ENCODE data around the gene PTPRG.

PTPRG gene

GRCh38 chr3:62169906-62170660 lies 608.7 kb downstream of the PTPRG start:
- DNase-seq: no peak

DNA sequence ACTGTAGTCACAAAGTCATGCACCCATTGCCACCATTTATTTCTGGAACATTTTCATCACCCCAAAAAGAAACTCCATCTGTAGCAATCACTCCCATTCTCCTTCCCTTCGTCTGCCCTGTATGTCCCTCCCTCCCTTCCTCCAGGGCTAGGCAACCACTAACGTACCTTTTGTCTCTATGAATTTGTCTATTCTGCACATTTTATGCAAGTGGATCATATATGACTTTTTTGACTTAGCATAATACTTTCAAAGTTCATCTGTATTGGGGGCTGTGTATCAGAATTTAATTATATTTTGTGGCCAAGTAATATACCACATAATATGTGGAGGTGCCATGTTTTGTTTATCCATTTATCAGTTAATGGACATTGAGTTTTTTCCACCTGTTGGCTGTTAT lies 610.4 kb downstream of the PTPRG start:
- no peak for DNase-seq

GRCh38 chr3:62172199-62172598 lies 610.8 kb downstream of the PTPRG start:
- DNase-seq: no peak

DNA sequence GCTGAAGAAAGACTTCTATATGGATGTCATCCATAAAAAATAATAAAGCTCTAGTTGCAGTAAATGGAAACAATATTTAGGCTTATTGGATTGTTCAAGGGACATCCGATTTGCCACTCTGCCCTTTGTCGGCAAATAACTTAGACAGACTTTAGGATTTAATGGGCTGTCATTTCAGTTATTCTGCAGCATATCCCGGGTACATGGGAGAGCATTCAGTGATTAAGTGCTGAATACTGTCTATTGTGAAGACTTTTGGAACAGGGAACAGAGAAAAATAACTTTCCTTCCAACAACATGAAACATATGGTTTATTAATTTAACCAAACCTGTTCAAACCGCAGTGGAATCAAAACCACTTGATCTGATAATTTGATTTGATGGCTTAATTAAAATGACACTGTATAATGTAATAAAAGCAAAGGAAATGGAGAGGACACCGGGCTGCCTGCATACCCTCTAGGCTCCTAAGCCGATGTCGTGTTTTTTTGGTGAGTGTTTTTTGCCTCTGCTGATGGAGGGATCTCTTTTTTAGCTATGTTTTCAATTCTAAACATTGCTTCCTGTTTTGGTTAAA lies 612.7 kb downstream of the PTPRG start:
- DNase-seq: no peak

DNA sequence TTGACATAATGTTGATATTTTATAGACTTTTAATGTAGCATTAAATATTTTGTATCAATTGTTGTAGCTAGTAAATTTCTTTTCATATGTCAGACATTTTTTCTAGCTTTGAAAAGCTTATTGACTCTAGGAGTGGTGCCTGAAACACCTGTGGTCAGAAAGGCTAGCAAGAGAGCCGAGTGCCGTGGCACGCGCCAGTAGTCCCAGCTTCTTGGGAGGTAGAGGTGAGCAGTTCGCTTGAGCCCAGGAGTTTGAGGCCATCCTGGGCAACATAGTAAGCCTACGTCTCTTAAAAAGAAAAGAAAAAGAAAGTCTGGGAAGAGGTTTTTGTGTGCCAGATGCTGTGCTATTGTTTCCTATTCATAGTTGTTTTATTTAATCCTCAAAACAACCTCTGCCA lies 613.8 kb downstream of the PTPRG start:
- DNase-seq: no peak

DNA sequence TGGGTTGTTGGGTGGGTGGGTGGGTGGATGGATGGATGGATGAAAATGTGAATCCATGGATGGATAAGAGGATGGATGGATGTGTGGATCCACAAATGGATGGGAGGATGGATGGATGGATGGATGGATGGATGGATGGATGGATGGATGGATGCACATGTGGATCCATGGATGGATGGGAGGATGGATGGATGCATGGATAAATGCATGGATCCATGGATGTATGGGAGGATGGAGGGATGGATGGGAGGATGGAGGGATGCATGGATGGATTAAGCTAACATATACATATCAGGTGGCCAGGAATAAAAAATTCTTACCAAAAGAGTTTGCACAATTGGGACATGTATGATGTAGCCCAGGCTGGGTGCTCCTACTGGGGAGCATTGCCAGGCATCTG lies 616.7 kb downstream of the PTPRG start:
- DNase-seq: no peak

DNA sequence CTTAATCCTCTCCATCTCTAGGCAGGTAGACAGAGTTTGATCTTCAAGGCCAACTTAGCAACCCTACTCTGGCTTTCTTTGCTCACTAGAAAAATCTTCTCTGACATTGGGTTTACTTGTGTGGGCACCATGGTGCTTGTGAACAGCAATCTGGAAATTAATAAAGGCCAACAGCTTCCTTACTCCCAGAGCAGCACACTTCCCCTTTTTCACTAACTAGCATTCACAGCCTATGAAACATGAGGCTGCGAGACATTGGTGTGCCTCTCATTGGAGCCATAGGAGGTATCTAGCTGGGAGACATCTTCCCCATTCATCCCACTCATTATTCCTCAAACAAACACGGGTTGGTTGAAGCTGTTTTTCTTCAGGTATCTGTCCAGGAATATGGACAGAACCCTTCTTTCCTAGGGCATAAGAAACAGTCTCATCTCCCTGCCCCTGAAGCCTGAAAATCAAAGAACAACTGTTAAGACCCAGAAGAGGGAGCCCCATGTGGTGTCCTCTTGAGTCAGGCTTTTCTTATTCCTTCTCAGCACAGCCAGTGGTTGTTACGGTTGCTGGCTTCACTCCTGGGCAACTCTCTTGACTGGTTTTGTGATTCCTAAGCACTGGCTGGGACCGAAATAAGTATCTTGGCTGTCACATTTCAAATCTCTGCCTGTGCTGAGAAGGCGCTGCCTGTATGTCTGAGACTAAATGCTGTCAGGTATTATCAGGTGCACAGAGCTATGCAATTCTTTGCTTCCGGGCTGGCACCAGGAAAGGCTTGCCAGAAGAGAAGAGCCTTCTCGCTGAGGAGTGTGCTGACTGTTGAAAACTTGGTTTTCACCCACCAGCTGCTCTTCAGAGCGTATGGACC lies 617.6 kb downstream of the PTPRG start:
- DNase-seq: no peak

DNA sequence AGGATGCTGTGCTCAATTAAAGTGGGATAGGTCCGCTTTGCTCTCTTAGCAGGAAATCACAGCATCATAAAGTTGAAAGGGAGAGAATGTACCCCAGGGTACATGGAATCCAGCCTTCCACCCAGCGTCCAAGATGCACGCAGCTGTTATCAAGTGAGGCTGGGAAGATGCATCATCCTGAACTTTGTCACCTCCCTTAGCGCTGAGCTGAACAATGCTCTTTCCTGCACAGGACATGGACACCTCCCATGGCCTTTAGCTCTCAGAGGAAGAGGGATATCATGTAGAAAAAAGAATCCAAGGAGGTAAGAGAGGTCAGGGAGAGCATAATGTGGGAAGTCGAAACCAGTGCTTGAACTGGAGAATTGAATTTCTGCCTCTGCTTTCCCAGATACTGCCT lies 619.1 kb downstream of the PTPRG start:
- no peak for DNase-seq

GRCh38 chr3:62183087-62183486 lies 621.7 kb downstream of the PTPRG start:
- no peak for DNase-seq

DNA sequence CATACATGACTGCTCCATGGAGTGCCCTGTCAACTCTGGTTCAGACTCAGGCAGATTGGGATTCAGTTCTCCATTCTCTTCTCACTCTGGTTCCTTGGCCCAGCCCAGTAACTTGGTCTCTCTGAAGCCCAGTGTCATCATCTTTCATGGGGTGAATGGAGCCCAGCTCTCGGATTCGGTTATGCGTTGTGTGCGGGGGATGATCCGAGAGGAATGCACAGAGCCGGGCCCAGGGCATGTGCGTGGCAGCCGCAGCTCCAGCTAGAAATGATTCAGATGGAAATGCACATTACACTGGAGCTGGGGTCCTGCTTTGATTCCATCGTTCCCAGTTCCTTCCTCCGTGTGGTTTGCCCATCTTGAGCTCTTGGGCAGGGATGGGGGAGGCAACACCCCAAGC lies 622.6 kb downstream of the PTPRG start:
- no peak for DNase-seq

GRCh38 chr3:62184559-62184958 lies 623.2 kb downstream of the PTPRG start:
- DNase-seq: no peak

- no peak for DNase-seq
These were observed 625.7 kb downstream of the PTPRG start for GRCh38 chr3:62187022-62187431.

- peak; percentile 3 for DNase-seq
These were observed 627.5 kb downstream of the PTPRG start for GRCh38 chr3:62188681-62189375.

GRCh38 chr3:62189376-62189698 lies 628.0 kb downstream of the PTPRG start:
- no peak for DNase-seq

DNA sequence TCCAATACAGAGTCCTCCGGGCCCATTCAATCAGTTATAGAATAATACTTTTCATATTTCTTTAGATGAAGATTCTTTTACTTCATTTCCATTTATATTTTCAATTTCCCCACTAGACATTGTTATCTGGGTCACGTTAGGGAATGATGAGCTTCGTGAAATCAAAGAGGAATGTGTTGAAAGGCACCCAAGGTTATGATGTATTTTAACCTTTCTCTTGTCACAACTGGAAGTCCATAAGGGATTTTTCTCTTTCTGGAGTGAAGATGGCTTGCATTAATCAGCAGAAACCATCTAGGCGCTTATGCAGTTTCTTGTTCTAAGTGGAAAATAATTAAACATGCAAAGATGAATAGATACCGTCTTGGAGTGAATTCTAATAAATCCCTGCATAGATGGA lies 631.5 kb downstream of the PTPRG start:
- DNase-seq: no peak

- no peak for DNase-seq
These were observed 632.4 kb downstream of the PTPRG start for GRCh38 chr3:62193586-62194345.

DNA sequence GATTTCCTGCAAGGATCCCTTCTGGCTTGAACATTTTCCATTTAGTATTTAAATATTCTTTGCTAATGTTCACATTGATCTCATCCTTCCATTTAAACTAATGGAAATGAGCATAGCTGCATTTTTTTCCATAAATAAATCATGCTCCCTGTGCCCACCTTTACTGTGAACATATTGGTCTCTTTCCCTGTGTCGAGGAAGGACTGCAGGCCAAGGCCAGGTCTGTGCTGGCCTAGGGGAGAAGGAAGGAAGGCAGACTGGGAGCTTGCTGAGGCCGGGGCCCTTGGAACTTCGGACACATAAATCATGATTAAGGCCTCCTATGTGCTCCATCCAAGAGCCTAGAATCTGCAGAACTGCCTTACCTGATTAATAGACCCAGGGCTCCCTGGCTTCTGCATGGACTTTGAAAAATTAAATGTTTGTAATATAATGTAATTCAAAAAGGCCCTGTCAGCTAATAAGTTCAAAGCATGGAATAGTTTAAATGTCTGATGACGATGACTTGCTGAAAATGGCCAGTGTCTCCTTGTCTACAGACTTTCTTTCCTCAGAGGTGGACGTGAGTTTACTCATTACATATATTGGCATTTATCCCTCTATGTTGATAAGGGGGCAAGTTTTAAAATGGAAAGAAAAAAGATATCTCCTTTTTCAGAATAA lies 636.1 kb downstream of the PTPRG start:
- DNase-seq: no peak

GRCh38 chr3:62199126-62199525 lies 637.8 kb downstream of the PTPRG start:
- no peak for DNase-seq

GRCh38 chr3:62201438-62202035 lies 640.2 kb downstream of the PTPRG start:
- DNase-seq: no peak

DNA sequence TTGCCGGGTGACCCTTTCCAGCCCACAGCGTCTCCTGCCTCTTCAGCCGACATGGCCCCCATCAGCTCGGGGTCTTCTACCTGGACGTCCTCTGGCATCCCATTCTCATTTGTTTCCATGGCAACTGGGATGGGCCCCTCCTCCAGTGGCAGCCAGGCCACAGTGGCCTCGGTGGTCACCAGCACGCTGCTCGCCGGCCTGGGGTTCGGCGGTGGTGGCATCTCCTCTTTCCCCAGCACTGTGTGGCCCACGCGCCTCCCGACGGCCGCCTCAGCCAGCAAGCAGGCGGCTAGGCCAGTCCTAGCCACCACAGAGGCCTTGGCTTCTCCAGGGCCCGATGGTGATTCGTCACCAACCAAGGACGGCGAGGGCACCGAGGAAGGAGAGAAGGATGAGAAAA lies 641.8 kb downstream of the PTPRG start:
- DNase-seq: no peak

GRCh38 chr3:62203561-62203960 lies 642.2 kb downstream of the PTPRG start:
- no peak for DNase-seq

DNA sequence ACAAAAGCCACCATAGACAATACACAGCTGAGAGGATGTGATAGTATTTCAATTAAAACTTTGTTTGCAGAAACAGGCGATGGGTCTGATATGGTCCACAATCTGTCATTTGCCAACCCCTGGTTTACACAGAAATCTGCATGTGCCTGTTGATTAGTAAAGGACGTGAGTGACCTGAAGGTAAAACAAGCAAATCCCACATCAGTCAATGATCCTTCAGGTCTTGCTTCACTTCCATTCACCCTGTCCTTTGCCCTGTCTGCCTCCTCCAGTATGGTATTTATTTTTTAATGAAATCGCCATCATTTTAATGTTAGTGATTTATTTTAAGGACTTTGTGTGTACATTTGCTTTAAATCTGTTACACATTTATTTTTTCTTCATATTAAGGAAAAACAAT lies 645.8 kb downstream of the PTPRG start:
- DNase-seq: no peak

Measured in NCI-H774 (cell line).